GM12891 (cell line): ENCODE data around the gene FILIP1L.

Experiments used
- DNase-seq: peaks from one replicate; pipeline ENCODE4 v3.0.0; 2011; ENCODE audit warnings: low spot score; ENCODE audit not compliant: insufficient read length
- FAIRE-seq: peaks from 2 replicates; lab custom pipeline; 2011; peaks lifted over from hg19 to GRCh38; lab: Jason Lieb, UNC
- PAX5 ChIP-seq: IDR thresholded peaks from 2 replicates; pipeline ENCODE4 v1.6.1; 2011; ENCODE audit warnings: low read length, moderate library complexity, mild to moderate bottlenecking; ENCODE audit not compliant: insufficient read depth, severe bottlenecking
- POLR2A ChIP-seq: IDR thresholded peaks from 2 replicates; pipeline ENCODE4 v1.6.1; 2011; ENCODE audit warnings: low read depth, low read length, control low read depth
- POLR2AphosphoS5 ChIP-seq: IDR thresholded peaks from 2 replicates; pipeline ENCODE4 v1.6.1; 2011; ENCODE audit warnings: low read depth, low read length, control low read depth
- POU2F2 ChIP-seq: IDR thresholded peaks from 2 replicates; pipeline ENCODE4 v1.6.1; 2011; ENCODE audit warnings: low read depth, mild to moderate bottlenecking, control low read depth, low read length, moderate library complexity
- SPI1 ChIP-seq: IDR thresholded peaks from 2 replicates; pipeline ENCODE4 v1.6.1; 2011; ENCODE audit warnings: low read depth, low read length, control low read depth
- TAF1 ChIP-seq: IDR thresholded peaks from 2 replicates; pipeline ENCODE4 v1.6.1; 2011; ENCODE audit warnings: low read depth, low read length, control low read depth

The FILIP1L gene

DNA sequence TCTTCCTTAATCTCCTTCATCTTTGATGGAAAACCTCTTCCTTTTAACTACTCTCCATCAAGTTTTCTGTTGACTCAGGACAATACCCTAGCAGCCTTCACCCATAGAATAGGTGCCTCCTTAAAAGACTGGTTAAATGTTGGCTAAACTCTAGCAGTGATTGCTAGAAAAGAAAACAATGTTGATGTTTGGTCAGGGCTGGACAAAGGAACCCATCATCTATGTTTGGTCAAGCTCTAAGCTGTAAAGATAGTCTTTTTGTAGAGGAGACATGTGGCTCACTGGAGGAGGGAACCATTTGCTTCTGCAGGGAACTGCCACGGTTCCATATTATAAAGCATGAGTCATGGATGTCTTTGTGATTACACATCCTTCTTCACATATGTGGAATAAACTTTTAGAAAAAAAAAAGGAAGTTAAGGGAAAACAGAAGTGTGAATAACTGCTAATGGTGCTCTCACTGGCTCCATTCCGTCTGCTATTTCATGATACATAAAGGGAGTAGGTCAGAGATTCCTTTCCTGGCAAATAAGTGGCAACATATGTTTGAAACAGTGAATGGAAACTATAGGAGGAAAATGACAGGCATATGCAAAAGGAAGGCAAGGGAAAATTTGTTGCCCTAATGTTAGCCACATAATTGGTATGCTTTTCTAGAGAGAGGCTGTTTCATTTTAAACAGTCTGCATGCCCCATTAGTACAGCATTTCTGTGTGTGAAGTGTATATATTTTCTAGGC is 218.4 kb downstream of the FILIP1L start:
- TF ChIP-seq PAX5, result no peak
- TF ChIP-seq POU2F2, result no peak
- TF ChIP-seq POLR2A, result no peak
- TF ChIP-seq SPI1, result no peak
- TF ChIP-seq POLR2AphosphoS5, result no peak
- no peak for TF ChIP-seq TAF1
- FAIRE-seq (peak; percentile 20), DNase-seq (no peak)

GRCh38 chr3:99895131-99895696 is 219.1 kb downstream of the FILIP1L start:
- TF ChIP-seq POLR2AphosphoS5 (no peak), SPI1 (no peak), POU2F2 (no peak), PAX5 (no peak), TAF1 (no peak), POLR2A (no peak)
- FAIRE-seq, result peak; percentile 50
- DNase-seq, result no peak

DNA sequence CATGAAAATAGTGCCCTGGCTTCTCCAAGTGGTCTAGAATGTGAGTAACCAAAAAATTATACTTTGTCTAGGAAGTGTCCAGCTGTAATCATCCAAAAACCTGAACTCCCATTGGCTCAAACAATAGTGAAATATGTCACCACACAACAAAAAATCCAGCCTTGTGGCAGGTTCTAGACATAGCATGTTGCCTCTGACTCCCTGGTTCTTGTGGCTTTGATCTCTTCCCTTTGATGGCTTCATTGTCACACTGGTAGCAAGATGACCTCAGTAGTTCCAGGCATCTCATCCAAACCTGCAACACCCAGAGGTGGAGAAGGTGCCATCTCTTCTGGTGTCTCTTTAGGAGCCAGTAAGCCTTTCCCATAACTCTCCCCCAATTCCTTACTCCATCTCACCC is 222.0 kb downstream of the FILIP1L start:
- FAIRE-seq (no peak), DNase-seq (no peak)
- no peak for TF ChIP-seq TAF1
- TF ChIP-seq SPI1, result no peak
- TF ChIP-seq POU2F2, result no peak
- TF ChIP-seq POLR2AphosphoS5, result no peak
- TF ChIP-seq POLR2A, result no peak
- TF ChIP-seq PAX5, result no peak

GRCh38 chr3:99891610-99892285 is 222.6 kb downstream of the FILIP1L start:
- no peak for TF ChIP-seq POU2F2
- TF ChIP-seq POLR2A, result no peak
- TF ChIP-seq PAX5, result no peak
- no peak for TF ChIP-seq TAF1
- no peak for TF ChIP-seq SPI1
- no peak for TF ChIP-seq POLR2AphosphoS5
- FAIRE-seq, result no peak
- no peak for DNase-seq

GRCh38 chr3:99885851-99886250 is 228.4 kb downstream of the FILIP1L start:
- DNase-seq (no peak), FAIRE-seq (no peak)
- TF ChIP-seq POU2F2 (no peak), PAX5 (no peak), SPI1 (no peak), POLR2AphosphoS5 (no peak), POLR2A (no peak), TAF1 (no peak)

DNA sequence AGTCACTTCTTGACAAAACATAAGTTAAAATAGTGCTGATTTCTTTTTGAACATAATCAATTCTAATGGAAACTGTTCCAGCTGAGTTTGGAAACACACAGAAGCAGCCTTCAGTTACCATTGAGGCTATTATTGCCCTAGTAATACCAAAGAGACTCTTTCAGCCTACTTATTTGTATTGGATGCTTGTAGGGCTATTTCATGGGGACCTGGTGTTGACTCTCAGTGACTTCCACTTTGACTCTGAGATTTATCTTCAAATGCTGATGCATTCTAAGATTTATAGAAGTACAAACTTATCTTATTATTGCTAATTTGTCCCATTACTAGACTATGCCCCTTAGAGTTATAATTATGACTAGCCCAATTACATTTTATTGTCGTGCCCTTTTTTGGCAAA is 229.2 kb downstream of the FILIP1L start:
- TF ChIP-seq PAX5, result no peak
- no peak for TF ChIP-seq POLR2AphosphoS5
- no peak for TF ChIP-seq POU2F2
- no peak for TF ChIP-seq TAF1
- no peak for TF ChIP-seq POLR2A
- TF ChIP-seq SPI1, result no peak
- no peak for DNase-seq
- FAIRE-seq, result no peak

DNA sequence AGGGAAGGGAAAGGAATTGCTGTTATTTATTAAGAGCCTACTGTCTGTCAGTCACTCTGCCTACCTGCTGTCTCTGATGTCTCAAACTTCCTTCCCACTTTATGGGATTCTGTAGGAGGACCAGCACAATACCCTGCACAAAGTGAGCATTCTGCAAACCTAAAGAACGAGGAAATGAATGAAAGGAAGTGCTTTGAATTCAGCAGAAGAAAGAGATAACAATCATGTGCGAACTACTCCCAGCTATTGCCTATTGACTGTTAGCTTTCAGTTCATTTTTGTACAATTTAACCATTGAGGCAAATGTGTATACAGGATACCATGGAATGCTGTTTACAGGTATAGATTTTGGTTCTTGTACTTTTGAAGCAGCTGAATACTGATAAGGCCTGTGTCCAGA is 229.8 kb downstream of the FILIP1L start:
- DNase-seq, result no peak
- TF ChIP-seq SPI1 (no peak), POLR2A (no peak), PAX5 (no peak), TAF1 (no peak), POU2F2 (no peak), POLR2AphosphoS5 (no peak)
- FAIRE-seq, result peak; percentile 55

DNA sequence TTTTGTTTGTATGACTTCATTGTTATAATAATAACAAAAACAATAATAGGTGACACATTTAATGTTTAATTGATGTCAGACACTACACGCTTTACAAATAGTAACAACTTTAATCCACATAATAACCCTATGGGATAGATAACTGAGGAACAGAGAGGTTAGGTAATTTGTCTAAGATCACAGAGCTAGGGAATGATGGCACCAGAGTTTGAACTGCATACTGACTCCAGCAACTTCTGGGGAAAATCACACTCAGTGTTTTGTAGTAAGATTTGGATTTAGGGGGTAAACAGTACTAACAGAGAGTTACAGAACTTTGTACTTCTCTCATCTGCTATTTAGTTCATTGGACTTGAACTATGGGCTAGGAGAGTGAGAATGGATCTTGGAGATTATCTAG is 230.6 kb downstream of the FILIP1L start:
- FAIRE-seq (peak; percentile 13), DNase-seq (no peak)
- TF ChIP-seq PAX5 (no peak), POLR2A (no peak)

- no peak for FAIRE-seq
Measured at GRCh38 chr3:99883138-99883461, 231.2 kb downstream of the FILIP1L start.

More at GRCh38 chr3:99883138-99883461, 231.2 kb downstream of the FILIP1L start:
- no peak for DNase-seq
- TF ChIP-seq POLR2A (no peak), PAX5 (no peak), POU2F2 (no peak), SPI1 (no peak), POLR2AphosphoS5 (no peak), TAF1 (no peak)
